PC-9 (cell line): ENCODE data around the gene SYNPR.

Experiments
- EZH2 ChIP-seq: fragments of 200-600 bp; sonication (generic); IDR thresholded peaks from 2 replicates; pipeline ENCODE4 v1.8.0; 2017; ENCODE audit warnings: antibody characterized with exemption, low read depth
- TF ChIP-seq, protein P1 (sequence below): fragments of 200-600 bp; sonication (generic); conservative IDR thresholded peaks from 2 replicates; pipeline ENCODE4 v1.6.1; 2017; ENCODE audit warnings: mixed run types, antibody characterized with exemption, mild to moderate bottlenecking, moderate library complexity

DNA sequence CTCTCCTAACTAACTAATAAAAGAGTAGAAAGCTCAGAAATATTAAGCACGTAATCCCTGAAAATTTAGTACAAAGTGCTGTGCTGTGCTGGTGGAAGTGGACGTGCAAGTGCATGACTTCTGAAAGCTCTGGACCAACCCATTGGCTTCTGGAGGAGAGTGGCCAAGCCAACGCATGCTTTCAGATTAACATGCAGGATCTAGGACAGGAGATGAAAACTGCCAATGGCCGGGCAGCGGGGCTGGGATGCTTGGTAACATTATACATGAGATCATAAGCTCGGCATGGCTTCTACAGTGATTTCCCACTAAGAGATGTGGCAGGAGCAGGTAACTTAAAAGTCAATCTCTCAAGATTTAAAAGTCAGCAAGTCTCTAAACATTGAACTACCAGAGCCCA, 203.5 kb downstream of the SYNPR start:
- TF ChIP-seq, protein P1, sequence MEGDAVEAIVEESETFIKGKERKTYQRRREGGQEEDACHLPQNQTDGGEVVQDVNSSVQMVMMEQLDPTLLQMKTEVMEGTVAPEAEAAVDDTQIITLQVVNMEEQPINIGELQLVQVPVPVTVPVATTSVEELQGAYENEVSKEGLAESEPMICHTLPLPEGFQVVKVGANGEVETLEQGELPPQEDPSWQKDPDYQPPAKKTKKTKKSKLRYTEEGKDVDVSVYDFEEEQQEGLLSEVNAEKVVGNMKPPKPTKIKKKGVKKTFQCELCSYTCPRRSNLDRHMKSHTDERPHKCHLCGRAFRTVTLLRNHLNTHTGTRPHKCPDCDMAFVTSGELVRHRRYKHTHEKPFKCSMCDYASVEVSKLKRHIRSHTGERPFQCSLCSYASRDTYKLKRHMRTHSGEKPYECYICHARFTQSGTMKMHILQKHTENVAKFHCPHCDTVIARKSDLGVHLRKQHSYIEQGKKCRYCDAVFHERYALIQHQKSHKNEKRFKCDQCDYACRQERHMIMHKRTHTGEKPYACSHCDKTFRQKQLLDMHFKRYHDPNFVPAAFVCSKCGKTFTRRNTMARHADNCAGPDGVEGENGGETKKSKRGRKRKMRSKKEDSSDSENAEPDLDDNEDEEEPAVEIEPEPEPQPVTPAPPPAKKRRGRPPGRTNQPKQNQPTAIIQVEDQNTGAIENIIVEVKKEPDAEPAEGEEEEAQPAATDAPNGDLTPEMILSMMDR = no peak
- no peak for TF ChIP-seq EZH2
